ENCODE data around the gene TFAM.

GRCh38 chr10:58415757-58416156 lies 30.5 kb downstream of the TFAM start:
- TF ChIP-seq CTCF (IDR thresholded peaks at IDR 0.05; ENCODE audit: low read depth, low read length) (no peak), EZH2phosphoT487 (IDR thresholded peaks at IDR 0.05; ENCODE audit: low read depth) (no peak)

Measured in OCI-LY3 (cell line).